B cell (primary cell): ENCODE results near the gene ASB9. TPM values are rescaled to one million over a fixed set of nuclear protein-coding genes. Genes with fewer than 3 reads are reported as not detected.
"Not testable (repeated sequence)": the region's sequence is repeated elsewhere in the genome, so short reads cannot be mapped to it uniquely, and the experiment has no call there.

ENCODE experiments used
- ATAC-seq: fragments of 200-7000 bp; cut with Tn5 transposase; one replicate; pipeline ENCODE4 v1.10.0; 2021; ENCODE audit warnings: low read depth, mild to moderate bottlenecking, moderate number of reproducible peaks, moderate library complexity
- CTCF ChIA-PET: fragments of 350-600 bp; sonication (Branson Sonifier 250); formaldehyde crosslinking; loops from one replicate; lab custom pipeline; 2021; ENCODE audit warnings: antibody characterized with exemption, inconsistent platforms; lab: Charles Lee
- POLR2A ChIA-PET: fragments of 350-600 bp; sonication (Branson Sonifier 250); formaldehyde crosslinking; loops from one replicate; lab custom pipeline; 2021; ENCODE audit warnings: antibody characterized with exemption; lab: Charles Lee
- DNase-seq: peaks from one replicate; pipeline ENCODE4 v3.0.0; 2013
- H2AFZ ChIP-seq: 2 replicates; pipeline ENCODE4 v1.6.1; 2012; ENCODE audit warnings: mild to moderate bottlenecking, low read depth, low read length; ENCODE audit not compliant: insufficient read depth, poor library complexity, severe bottlenecking
- H3K27ac ChIP-seq, 2 donors: 1 replicate in 1 of 2; 2 replicates in 1 of 2; pipeline ENCODE4 v1.5.1; 2012 to 2013; ENCODE audit warnings: low read length in 2 of 2, mild to moderate bottlenecking in 2 of 2, moderate library complexity in 1 of 2
- H3K27me3 ChIP-seq, 4 experiments: fragments of 200-600 bp in 1 of 4; sonication (generic) in 1 of 4; replicated peaks in 1 of 4; 1 replicate in 2 of 4; 2 replicates in 2 of 4; pipeline versions ENCODE4 v1.6.1 to v1.7.0; 2013 to 2016; ENCODE audit warnings: low read length in 3 of 4, mild to moderate bottlenecking in 2 of 4, mixed read lengths in 1 of 4, moderate library complexity in 1 of 4; ENCODE audit not compliant: insufficient read depth in 4 of 4, control insufficient read depth in 3 of 4; ENCODE audit errors: control extremely low read depth in 1 of 4
- H3K36me3 ChIP-seq, 2 experiments: replicated peaks in 1 of 2; 1 replicate in 1 of 2; 2 replicates in 1 of 2; pipeline versions ENCODE4 v1.6.1 to v1.7.1; 2013; ENCODE audit warnings: low read length in 1 of 2; ENCODE audit not compliant: insufficient read depth in 2 of 2, control insufficient read depth in 1 of 2; ENCODE audit errors: control extremely low read depth in 1 of 2, extremely low read depth in 1 of 2
- H3K4me1 ChIP-seq, 2 donors: fragments of 200-600 bp in 1 of 2; sonication (generic) in 1 of 2; 1 replicate in 1 of 2; 2 replicates in 1 of 2; pipeline versions ENCODE4 v1.5.1 to v1.6.1; 2013 to 2017; ENCODE audit warnings: low read length in 2 of 2; ENCODE audit not compliant: control insufficient read depth in 2 of 2, insufficient read depth in 2 of 2
- H3K4me2 ChIP-seq: replicated peaks from 2 replicates; pipeline ENCODE3; 2012; ENCODE audit warnings: mild to moderate bottlenecking, low read depth, low read length; ENCODE audit not compliant: poor library complexity, severe bottlenecking
- H3K4me3 ChIP-seq, 5 experiments: fragments of 200-600 bp in 1 of 5; sonication (generic) in 1 of 5; 1 replicate in 3 of 5; 2 replicates in 2 of 5; pipeline versions ENCODE4 v1.5.1 to v1.7.0; 2011 to 2016; ENCODE audit warnings: low read length in 4 of 5, mild to moderate bottlenecking in 4 of 5, low read depth in 2 of 5, control low read depth in 1 of 5, moderate library complexity in 1 of 5; ENCODE audit not compliant: insufficient read depth in 1 of 5; ENCODE audit errors: control extremely low read depth in 1 of 5, extremely low read depth in 1 of 5
- H3K79me2 ChIP-seq: fragments of 200-600 bp; sonication (generic); one replicate; pipeline ENCODE4 v1.6.0; 2016; ENCODE audit warnings: low read length; ENCODE audit not compliant: control insufficient read depth, insufficient read depth
- H3K9ac ChIP-seq: fragments of 200-600 bp; sonication (generic); 2 replicates; pipeline ENCODE4 v1.6.1; 2017; ENCODE audit warnings: mild to moderate bottlenecking, low read length, moderate library complexity
- H3K9me3 ChIP-seq, 3 donors: one replicate each; pipeline versions ENCODE4 v1.6.1 to v1.7.1; 2013; ENCODE audit warnings: low read length in 2 of 3; ENCODE audit not compliant: control insufficient read depth in 2 of 3, insufficient read depth in 1 of 3; ENCODE audit errors: control extremely low read depth in 1 of 3
- H4K20me1 ChIP-seq: 2 replicates; pipeline ENCODE4 v1.6.0; 2012; ENCODE audit warnings: mild to moderate bottlenecking, low read length; ENCODE audit not compliant: insufficient read depth, control insufficient read depth, poor library complexity, severe bottlenecking
- H3K27ac Mint-ChIP-seq: one replicate; pipeline ENCODE4 v1.8.0; 2021; ENCODE audit warnings: mixed read lengths
- H3K27me3 Mint-ChIP-seq: one replicate; pipeline ENCODE4 v1.8.0; 2021; ENCODE audit warnings: mixed read lengths
- H3K4me1 Mint-ChIP-seq: one replicate; pipeline ENCODE4 v1.8.0; 2021; ENCODE audit warnings: mixed read lengths
- H3K4me3 Mint-ChIP-seq: one replicate; pipeline ENCODE4 v1.8.0; 2021; ENCODE audit warnings: mixed read lengths
- H3K9me3 Mint-ChIP-seq: one replicate; pipeline ENCODE4 v1.8.0; 2022; ENCODE audit warnings: mixed read lengths; ENCODE audit not compliant: insufficient read depth
- CTCF ChIP-seq: fragments of 200-600 bp; IDR thresholded peaks from one replicate; pipeline ENCODE4 v1.8.0; 2022; ENCODE audit warnings: antibody characterized with exemption, mild to moderate bottlenecking
- EZH2 ChIP-seq: IDR thresholded peaks from 2 replicates; pipeline ENCODE4 v1.6.1; 2012; ENCODE audit warnings: borderline replicate concordance, low read depth, mild to moderate bottlenecking, moderate library complexity, low read length; ENCODE audit not compliant: insufficient read depth, poor library complexity, severe bottlenecking
- WGBS: methylation state at CpG from one replicate; pipeline ENCODE4 v1.1.5; 2013; ENCODE audit warnings: missing lambda C conversion rate; ENCODE audit not compliant: insufficient coverage; 5-methylcytosine and 5-hydroxymethylcytosine counted together
- intact Hi-C: fragments of 100-400 bp; cut with micrococcal nuclease; formaldehyde crosslinking; loops from one replicate; pipeline ENCODE4 v1.10.0; 2022
- polyA plus RNA-seq: library from polyadenylated mRNA; depleted of rRNA; stranded (reverse); fragments of >200 nt; gene quantifications from 2 replicates; pipeline ENCODE4 v1.2.3, GENCODE V29; 2012
- total RNA-seq, 2 donors: library from RNA; stranded (reverse); fragments of 120-200 nt in 1 of 2; gene quantifications; 1 replicate in 1 of 2; 2 replicates in 1 of 2; pipeline versions ENCODE4 v1.2.3 to v1.2.4, GENCODE V29; 2013 to 2022

Gene ASB9
- total and polyA plus RNA-seq, 2 donors (not counting 1 experiment from before 2014, with no cell fraction given) = not detected

GRCh38 chrX:15277604-15278003 is 7.7 kb upstream of the ASB9 start:
- intact Hi-C loops = no loop called here
- Mint-ChIP-seq H3K4me3 (no peak overlapping the region), H3K9me3 (no peaks in the 10 kb centered on the region), H3K27ac (no peak overlapping the region), H3K27me3 (peaks cover 10% of the 10 kb centered on the region), H3K4me1 (no peaks in the 10 kb centered on the region)
- Histone ChIP-seq H3K27ac (no peak overlapping the region), H4K20me1 (no peaks in the 10 kb centered on the region), H3K4me2 (no peak overlapping the region), H3K9ac (no peak overlapping the region), H3K4me1 (no peaks in the 10 kb centered on the region), H2AFZ (no peak overlapping the region), H3K36me3 (no peaks in the 10 kb centered on the region), H3K9me3 (no peaks in the 10 kb centered on the region), H3K79me2 (no peaks in the 10 kb centered on the region), H3K4me3 (no peak overlapping the region), H3K27me3 (no peaks in the 10 kb centered on the region)
- ChIA-PET POLR2A (no interaction called here), CTCF (no interaction called here)
- no peak for DNase-seq
- ATAC-seq = no peak
- TF ChIP-seq EZH2 (no peak), CTCF (no peak)
- no CpG with 5 or more reads among the region's 1 CpG for WGBS

GRCh38 chrX:15274946-15275345 is 5.1 kb upstream of the ASB9 start:
- no peaks in the 10 kb centered on the region for H3K4me1 Mint-ChIP-seq
- no peaks in the 10 kb centered on the region for H3K36me3 ChIP-seq
- ChIA-PET CTCF (no interaction called here), POLR2A (no interaction called here)
- H4K20me1 ChIP-seq = no peaks in the 10 kb centered on the region
- H3K9ac ChIP-seq = no peak overlapping the region
- H3K27me3 Mint-ChIP-seq = no peaks in the 10 kb centered on the region
- no peak overlapping the region for H3K27ac ChIP-seq
- no peaks in the 10 kb centered on the region for H3K79me2 ChIP-seq
- 100% methylated on average over 1 of the region's 2 CpGs for WGBS
- H3K4me3 Mint-ChIP-seq = no peak overlapping the region
- H2AFZ ChIP-seq = no peak overlapping the region
- H3K4me2 ChIP-seq = no peak overlapping the region
- DNase-seq (no peak), ATAC-seq (no peak)
- no peaks in the 10 kb centered on the region for H3K9me3 Mint-ChIP-seq
- no peaks in the 10 kb centered on the region for H3K4me1 ChIP-seq
- no peak overlapping the region for H3K27ac Mint-ChIP-seq
- TF ChIP-seq EZH2 = no peak
- H3K4me3 ChIP-seq = no peak overlapping the region
- no peaks in the 10 kb centered on the region for H3K9me3 ChIP-seq
- intact Hi-C loops = no loop called here
- no peaks in the 10 kb centered on the region for H3K27me3 ChIP-seq

GRCh38 chrX:15273275-15273674 is 3.4 kb upstream of the ASB9 start:
- H3K36me3 ChIP-seq, ATAC-seq, H3K79me2 ChIP-seq, H3K4me1 ChIP-seq, H3K9me3 ChIP-seq, H4K20me1 ChIP-seq, intact Hi-C loops, CTCF ChIA-PET, DNase-seq, H3K4me3 ChIP-seq, H3K4me3 Mint-ChIP-seq, H3K27ac ChIP-seq, H3K27me3 ChIP-seq, H3K27ac Mint-ChIP-seq, H3K9me3 Mint-ChIP-seq, H3K9ac ChIP-seq, H3K27me3 Mint-ChIP-seq, H3K4me1 Mint-ChIP-seq, H2AFZ ChIP-seq, H3K4me2 ChIP-seq: not testable (repeated sequence)
- WGBS = 94% methylated on average over 3 of the region's 10 CpGs
- POLR2A ChIA-PET = interaction anchor here (0.7 kb wide), 1 partner anchor 1713 kb away, joined by 5 read pairs; no protein-coding TSS in a partner anchor
